Cardiac septum (tissue), 1 donor: ENCODE measurements around the gene TMEM238L. TPM values are rescaled to one million over a fixed set of nuclear protein-coding genes. Genes with fewer than 3 reads are reported as not detected.

Experiments used
- DNase-seq: peaks from one replicate; pipeline ENCODE4 v3.0.0-alpha.2; 2020; ENCODE audit warnings: low spot score
- intact Hi-C: fragments of 100-400 bp; cut with DNase I; formaldehyde crosslinking; loops from one replicate; pipeline ENCODE4 v1.14.0; 2022
- total RNA-seq: library from RNA; stranded (reverse); fragmentation: NEBNext Ultra II Directional; extraction: Animal tissue kit (Norgen Biotek cat#: 25700); gene quantifications from one replicate; pipeline ENCODE4 v1.2.1, GENCODE V29; 2021
- donor health status: DM: no; HTN: no; CAD: no.

Gene TMEM238L
- total RNA-seq, 1 donor from 2014 or later = not detected

- intact Hi-C loops = no loop called here
- no peak for DNase-seq
Measured at GRCh38 chr17:10754109-10754508, 49.8 kb downstream of the TMEM238L start.

GRCh38 chr17:10752696-10753095 lies 51.2 kb downstream of the TMEM238L start:
- intact Hi-C loops = no loop called here
- no peak for DNase-seq

- intact Hi-C loops = no loop called here
- no peak for DNase-seq
Measured at GRCh38 chr17:10751563-10751962, 52.3 kb downstream of the TMEM238L start.

- intact Hi-C loops = no loop called here
- DNase-seq = no peak
Measured at GRCh38 chr17:10750210-10750609, 53.7 kb downstream of the TMEM238L start.

- intact Hi-C loops = no loop called here
- no peak for DNase-seq
Measured at GRCh38 chr17:10748531-10749181, 55.2 kb downstream of the TMEM238L start.

GRCh38 chr17:10745231-10745630 lies 58.7 kb downstream of the TMEM238L start:
- DNase-seq = no peak
- intact Hi-C loops = no loop called here

Other genes starting within 250 kb of the TMEM238L start
- 1.5 TPM for gene MYH3, start 146.8 kb downstream of the TMEM238L start, total RNA-seq
- 36.3 TPM for gene SCO1, start 106.6 kb downstream of the TMEM238L start, total RNA-seq
- gene ADPRM, start 106.5 kb downstream of the TMEM238L start, total RNA-seq = 4.4 TPM
- 3.7 TPM for gene TMEM220, start 74.1 kb downstream of the TMEM238L start, total RNA-seq
- gene PIRT, start 34.0 kb upstream of the TMEM238L start, total RNA-seq = not detected